Measurements from ENCODE around the gene ZNF337. TPM values are rescaled to one million over a fixed set of nuclear protein-coding genes. Genes with fewer than 3 reads are reported as not detected.
A peak's percentile ranks its signal among the peaks of the same experiment; 100 is the strongest.
"Not testable (repeated sequence)": the region's sequence is repeated elsewhere in the genome, so short reads cannot be mapped to it uniquely, and the experiment has no call there.

ZNF337 gene
- total RNA-seq, 1 donor from 2014 or later: 15.7 TPM

DNA sequence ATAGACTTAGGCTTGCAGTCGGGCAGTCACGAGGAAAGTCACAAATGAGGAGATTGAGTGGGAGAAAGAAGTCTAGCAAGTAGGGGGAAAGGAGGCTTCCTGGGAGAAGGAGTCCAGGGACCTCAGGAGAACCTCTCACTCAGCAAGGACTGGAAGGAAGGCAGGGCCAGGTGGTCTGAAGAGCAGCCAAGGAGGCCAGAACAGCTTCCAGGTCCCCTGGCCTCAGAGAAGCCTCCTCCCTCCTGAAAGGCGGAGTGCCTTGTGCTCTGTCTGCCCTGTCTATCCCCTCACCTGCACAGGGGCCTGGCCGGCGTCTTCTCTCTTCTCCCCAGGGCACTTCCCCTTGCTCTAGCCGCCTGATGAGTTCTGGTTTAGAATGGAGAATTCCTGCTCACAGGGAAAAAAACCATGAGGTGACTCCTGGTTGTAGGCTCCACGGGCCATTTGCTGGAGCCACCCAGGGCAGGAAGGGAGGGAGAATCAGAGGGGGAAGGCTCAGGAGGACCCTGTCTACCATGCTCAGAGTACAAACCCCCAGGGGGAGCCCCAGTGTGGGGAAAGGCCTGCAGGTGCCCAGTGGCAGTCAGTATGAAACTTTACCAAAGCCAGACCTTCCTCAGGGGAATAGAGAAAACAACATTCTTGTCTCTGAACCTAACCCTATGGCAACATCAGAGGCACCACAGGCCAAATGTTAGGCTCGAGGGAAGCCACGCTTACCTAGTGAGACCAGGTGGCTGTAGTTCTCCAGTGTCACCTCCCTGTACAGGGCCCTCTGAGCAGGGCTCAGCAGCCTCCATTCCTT lies 11.2 kb downstream of the ZNF337 start:
- intact Hi-C loops (cut with micrococcal nuclease): no loop called here
- Mint-ChIP-seq H3K36me3 (ENCODE audit: low read depth) (peaks cover 43% of the 10 kb centered on the region), H3K27me3 (no peaks in the 10 kb centered on the region), H3K9me3 (peaks cover 4% of the 10 kb centered on the region), H3K4me3 (no peak overlapping the region), H3K4me1 (peaks cover 4% of the 10 kb centered on the region), H3K27ac (no peak overlapping the region)
- no peak for DNase-seq

DNA sequence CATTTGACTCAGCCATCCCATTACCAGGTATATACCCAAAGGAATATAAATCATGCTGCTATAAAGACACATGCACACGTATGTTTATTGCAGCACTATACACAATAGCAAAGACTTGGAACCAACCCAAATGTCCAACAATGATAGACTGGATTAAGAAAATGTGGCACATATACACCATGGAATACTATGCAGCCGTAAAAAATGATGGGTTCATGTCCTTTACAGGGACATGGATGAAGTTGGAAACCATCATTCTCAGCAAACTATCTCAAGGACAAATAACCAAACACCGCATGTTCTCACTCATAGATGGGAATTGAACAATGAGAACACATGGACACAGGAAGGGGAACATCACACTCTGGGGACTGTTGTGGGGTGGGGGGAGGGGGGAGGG lies 12.8 kb downstream of the ZNF337 start:
- H3K9me3 Mint-ChIP-seq; H3K4me3 Mint-ChIP-seq; H3K4me1 Mint-ChIP-seq; DNase-seq; H3K27me3 Mint-ChIP-seq; H3K27ac Mint-ChIP-seq; intact Hi-C loops (cut with micrococcal nuclease): not testable (repeated sequence)
- H3K36me3 Mint-ChIP-seq (ENCODE audit: low read depth): peaks cover 46% of the 10 kb centered on the region

DNA sequence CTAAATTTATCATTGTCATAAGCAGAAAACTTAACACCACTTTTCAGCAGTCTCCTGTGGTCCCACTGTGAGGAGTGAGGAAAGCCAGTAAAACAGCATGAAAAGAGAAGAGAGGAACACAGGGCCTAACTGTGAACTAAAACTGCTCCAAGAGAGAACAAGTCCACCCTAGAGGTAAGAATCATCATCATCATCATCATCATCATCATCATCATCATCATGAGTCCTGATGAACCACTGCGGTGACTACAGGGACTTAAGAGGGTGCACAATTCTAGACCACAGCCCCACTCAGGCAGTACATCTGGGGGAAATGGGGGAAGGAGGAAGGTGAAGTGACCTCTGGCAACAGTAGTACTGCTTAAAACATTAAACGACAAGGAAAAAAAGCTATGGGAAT lies 13.6 kb downstream of the ZNF337 start:
- Mint-ChIP-seq H3K4me3 (no peak overlapping the region), H3K36me3 (ENCODE audit: low read depth) (peaks cover 53% of the 10 kb centered on the region), H3K4me1 (peaks cover 4% of the 10 kb centered on the region), H3K27me3 (no peaks in the 10 kb centered on the region), H3K9me3 (peaks cover 8% of the 10 kb centered on the region), H3K27ac (no peak overlapping the region)
- intact Hi-C loops (cut with micrococcal nuclease): no loop called here
- DNase-seq: no peak

DNA sequence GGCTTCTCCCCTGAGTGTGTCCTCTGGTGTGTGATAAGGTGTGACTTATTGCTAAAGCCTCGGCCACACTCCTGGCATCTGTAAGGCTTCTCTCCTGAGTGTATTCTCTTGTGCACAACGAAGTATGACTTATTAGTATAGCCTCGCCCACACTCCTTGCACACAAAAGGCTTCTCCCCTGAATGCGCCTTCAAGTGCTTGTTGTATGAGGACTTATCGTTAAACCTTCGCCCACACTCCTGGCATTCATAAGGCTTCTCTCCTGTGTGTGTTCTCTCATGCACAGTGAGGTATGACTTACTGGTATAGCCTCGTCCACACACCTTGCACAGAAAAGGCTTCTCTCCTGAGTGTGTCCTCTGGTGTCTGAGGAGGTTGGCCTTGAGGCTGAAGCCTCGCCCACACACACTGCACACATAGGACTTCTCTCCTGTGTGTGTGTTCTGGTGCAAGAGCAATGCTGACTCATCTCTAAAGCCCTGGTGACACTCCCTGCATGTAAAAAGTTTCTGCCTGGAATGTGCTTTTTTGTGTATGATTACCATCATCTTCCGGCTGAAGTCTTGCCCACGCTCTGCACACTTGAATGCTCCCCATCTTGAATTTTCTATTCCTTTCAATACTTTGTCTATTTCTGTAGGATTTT lies 20.4 kb downstream of the ZNF337 start:
- H3K36me3 Mint-ChIP-seq (ENCODE audit: low read depth): peaks cover 73% of the 10 kb centered on the region
- intact Hi-C loops (cut with micrococcal nuclease): no loop called here
- H3K4me1 Mint-ChIP-seq: peaks cover 9% of the 10 kb centered on the region
- peaks cover 4% of the 10 kb centered on the region for H3K9me3 Mint-ChIP-seq
- H3K27ac Mint-ChIP-seq: peak overlapping the region; percentile 39
- H3K4me3 Mint-ChIP-seq: no peak overlapping the region
- no peak for DNase-seq
- H3K27me3 Mint-ChIP-seq: no peaks in the 10 kb centered on the region

DNA sequence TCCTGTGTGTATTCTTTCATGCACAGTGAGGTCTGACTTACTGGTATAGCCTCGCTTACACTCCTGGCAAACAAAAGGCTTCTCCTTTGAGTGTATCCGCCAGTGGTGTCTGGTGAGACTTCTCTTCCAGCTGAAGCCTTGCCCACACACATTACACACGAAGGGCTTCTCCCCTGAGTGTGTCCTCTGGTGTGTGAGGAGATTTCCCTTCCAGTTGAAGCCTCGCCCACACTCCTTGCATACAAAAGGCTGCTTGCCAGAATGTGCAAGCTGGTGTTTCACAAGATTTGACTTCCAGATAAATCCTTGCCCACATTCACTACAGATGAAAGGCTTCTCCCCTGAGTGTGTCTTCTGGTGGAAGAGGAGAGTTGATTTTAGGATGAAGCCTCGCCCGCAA lies 21.5 kb downstream of the ZNF337 start:
- no peak for DNase-seq
- H3K27ac Mint-ChIP-seq: no peak overlapping the region
- H3K4me3 Mint-ChIP-seq: no peak overlapping the region
- H3K4me1 Mint-ChIP-seq: peaks cover 9% of the 10 kb centered on the region
- H3K27me3 Mint-ChIP-seq: no peaks in the 10 kb centered on the region
- peaks cover 4% of the 10 kb centered on the region for H3K9me3 Mint-ChIP-seq
- intact Hi-C loops (cut with micrococcal nuclease): no loop called here
- peaks cover 69% of the 10 kb centered on the region for H3K36me3 Mint-ChIP-seq (ENCODE audit: low read depth)

DNA sequence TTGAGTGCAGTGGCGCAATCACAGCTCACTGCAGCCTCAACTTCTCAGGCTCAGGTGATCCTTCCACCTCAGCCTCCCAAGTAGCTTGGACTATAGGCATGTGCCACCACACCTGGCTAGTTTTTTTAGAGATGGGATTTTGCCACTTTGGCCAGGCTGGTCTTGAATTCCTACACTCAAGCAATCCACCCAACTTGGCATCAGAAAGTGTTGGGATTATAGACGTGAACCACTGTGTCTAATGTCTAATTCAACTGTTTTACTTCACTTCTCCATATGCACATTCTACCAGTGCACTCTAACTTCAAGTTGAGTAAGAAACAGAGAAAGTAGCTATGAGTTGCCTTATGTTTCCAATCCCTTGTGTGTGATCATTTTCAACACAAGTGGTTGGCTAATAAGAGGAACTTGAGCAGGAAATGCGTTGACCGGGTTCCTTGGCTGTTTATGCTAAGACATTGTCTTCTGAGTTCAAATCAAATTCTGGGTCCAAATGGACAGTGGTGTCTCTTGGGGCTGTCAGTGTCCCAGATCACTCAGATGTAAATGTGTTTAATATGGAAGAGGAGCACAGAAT lies 23.9 kb downstream of the ZNF337 start:
- Mint-ChIP-seq H3K4me3 (no peak overlapping the region), H3K27ac (no peak overlapping the region), H3K4me1 (peaks cover 13% of the 10 kb centered on the region), H3K27me3 (no peaks in the 10 kb centered on the region), H3K36me3 (ENCODE audit: low read depth) (peaks cover 49% of the 10 kb centered on the region), H3K9me3 (no peaks in the 10 kb centered on the region)
- no peak for DNase-seq
- intact Hi-C loops (cut with micrococcal nuclease): no loop called here

DNA sequence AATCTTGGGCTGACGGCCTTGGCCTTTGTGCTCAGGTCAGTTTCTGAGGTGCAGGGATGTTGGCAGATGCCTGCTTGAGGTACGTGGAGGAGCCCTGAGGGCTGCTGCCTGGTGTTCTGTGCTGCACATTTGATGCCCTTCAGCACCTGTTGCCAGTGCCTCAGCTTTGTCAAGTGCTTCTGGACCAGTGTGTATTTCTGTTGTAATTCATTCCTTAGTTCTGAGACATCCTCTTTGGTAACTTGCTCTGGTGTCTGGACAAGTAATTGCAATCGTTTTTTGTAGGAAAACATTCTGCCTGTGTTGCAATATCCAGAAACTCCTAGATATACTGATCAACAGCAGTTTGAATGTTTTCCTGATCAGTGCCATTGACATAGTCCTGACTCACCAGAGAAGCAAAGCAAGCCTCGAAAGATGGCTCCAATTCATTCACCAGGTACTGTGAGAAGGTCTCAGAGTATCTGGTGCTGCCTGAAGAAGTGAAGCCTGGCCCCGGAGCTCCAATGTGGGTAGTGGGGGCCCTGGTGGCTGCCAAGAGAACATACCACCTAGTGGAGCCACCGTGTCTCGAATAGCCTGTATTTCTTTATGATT lies 26.7 kb downstream of the ZNF337 start:
- intact Hi-C loops (cut with micrococcal nuclease): no loop called here
- Mint-ChIP-seq H3K4me3 (no peak overlapping the region), H3K36me3 (ENCODE audit: low read depth) (peaks cover 24% of the 10 kb centered on the region), H3K27ac (no peak overlapping the region), H3K9me3 (no peaks in the 10 kb centered on the region), H3K27me3 (no peaks in the 10 kb centered on the region), H3K4me1 (peaks cover 5% of the 10 kb centered on the region)
- DNase-seq: no peak

DNA sequence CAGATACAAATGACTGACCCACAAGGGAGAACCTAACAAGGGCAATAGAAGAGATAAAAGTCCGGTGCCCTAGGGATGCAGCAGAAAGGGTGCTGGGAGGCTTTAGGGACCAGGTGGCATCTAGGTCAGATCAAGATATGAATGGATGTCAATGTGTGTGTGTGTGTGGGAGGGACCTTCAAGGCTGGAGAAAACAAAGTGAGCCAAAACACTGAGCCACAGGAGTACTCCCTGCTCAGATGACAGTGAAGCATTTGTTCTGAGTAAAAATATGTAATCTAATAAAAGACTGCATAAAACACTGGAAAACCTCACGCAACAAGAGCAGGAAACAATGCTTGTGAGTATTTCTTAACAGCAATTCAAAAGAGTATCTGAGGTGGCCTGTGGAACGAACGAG lies 28.2 kb downstream of the ZNF337 start:
- no peak for DNase-seq
- Mint-ChIP-seq H3K4me3 (no peak overlapping the region), H3K4me1 (peaks cover 5% of the 10 kb centered on the region), H3K9me3 (no peaks in the 10 kb centered on the region), H3K27me3 (no peaks in the 10 kb centered on the region), H3K27ac (no peak overlapping the region), H3K36me3 (ENCODE audit: low read depth) (peaks cover 12% of the 10 kb centered on the region)
- intact Hi-C loops (cut with micrococcal nuclease): no loop called here

DNA sequence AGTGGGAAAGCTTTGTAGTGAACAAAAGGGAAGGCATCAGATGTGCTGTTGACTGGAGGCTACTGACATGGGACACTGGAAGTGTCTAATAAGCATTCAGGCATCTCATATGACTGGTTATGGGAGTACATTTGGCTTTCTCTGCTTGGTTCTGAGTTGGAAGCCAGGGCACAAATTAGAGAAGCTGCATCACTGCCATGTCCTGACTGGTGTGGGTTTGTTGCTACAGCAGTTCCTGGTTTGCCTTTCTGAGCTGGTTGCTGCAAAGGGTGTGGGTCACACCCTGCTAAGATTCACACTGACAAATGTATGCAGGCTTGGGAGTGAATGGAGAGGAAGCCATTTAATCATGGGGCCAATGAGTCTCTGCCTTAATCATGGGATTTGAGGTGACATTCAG lies 36.7 kb downstream of the ZNF337 start:
- no peaks in the 10 kb centered on the region for H3K9me3 Mint-ChIP-seq
- peaks cover 2% of the 10 kb centered on the region for H3K36me3 Mint-ChIP-seq (ENCODE audit: low read depth)
- no peak overlapping the region for H3K4me3 Mint-ChIP-seq
- no peak for DNase-seq
- H3K4me1 Mint-ChIP-seq: peaks cover 6% of the 10 kb centered on the region
- intact Hi-C loops (cut with micrococcal nuclease): no loop called here
- no peaks in the 10 kb centered on the region for H3K27me3 Mint-ChIP-seq
- no peak overlapping the region for H3K27ac Mint-ChIP-seq

DNA sequence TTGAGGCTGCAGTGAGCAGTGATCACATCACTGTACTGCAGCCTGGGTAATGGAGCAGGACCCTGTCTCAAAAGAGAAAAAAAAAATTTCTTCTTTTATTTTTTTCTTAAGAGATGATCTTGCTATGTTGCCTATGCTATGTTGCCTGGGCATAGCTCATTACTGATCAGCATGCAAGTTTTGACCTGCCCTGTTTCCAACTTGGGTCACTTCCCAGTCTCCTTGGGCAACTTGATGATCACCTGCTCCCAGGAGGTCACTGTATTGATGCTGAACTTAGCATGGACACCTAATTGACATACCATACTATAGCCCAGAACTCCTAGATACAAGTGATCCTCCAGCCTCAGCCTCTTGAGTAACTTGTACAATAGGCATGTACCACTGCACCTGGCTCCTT lies 42.2 kb downstream of the ZNF337 start:
- intact Hi-C loops (cut with micrococcal nuclease): no loop called here
- peaks cover 4% of the 10 kb centered on the region for H3K4me1 Mint-ChIP-seq
- H3K27ac Mint-ChIP-seq: no peak overlapping the region
- DNase-seq: no peak
- H3K9me3 Mint-ChIP-seq: no peaks in the 10 kb centered on the region
- no peaks in the 10 kb centered on the region for H3K27me3 Mint-ChIP-seq
- H3K36me3 Mint-ChIP-seq (ENCODE audit: low read depth): peaks cover 4% of the 10 kb centered on the region
- H3K4me3 Mint-ChIP-seq: no peak overlapping the region

DNA sequence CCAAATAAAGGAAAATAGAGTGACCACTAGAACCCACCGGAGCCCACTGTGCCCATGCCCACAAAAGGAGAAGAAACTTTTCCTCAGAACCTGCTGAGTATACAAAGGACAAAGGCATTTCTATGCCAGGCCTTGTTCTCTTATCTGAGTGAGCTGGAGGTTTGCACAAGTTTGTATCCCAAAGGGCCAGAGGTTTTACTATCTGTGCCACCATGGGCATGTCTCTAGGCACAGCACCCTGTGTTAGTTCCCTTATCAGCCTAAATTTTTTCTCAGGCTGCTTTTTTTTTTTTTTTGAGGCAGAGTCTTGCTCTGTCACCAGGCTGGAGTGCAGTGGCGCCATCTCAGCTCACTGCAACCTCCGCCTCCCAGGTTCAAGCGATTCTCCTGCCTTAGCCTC lies 43.8 kb downstream of the ZNF337 start:
- H3K36me3 Mint-ChIP-seq (ENCODE audit: low read depth); H3K4me1 Mint-ChIP-seq; intact Hi-C loops (cut with micrococcal nuclease); H3K9me3 Mint-ChIP-seq; DNase-seq; H3K27ac Mint-ChIP-seq; H3K4me3 Mint-ChIP-seq; H3K27me3 Mint-ChIP-seq: not testable (repeated sequence)

DNA sequence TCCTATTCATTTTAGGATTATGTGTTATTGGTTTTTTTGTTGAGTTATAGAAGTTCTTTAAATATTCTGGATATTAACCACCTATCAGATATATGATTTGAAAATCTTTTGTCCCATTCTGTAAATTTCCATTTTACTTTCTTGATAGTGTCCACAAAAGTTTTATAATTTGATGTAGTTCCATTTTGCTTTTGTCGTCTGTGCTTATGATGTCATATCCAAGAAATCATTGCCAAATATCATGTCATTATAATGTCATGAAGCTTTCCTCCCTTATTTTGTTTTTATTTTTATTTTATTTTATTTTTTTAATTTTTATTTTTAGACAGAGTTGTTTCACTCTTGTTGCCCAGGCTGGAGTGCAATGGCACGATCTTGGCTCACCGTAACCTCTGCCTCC lies 51.8 kb downstream of the ZNF337 start:
- no peak for DNase-seq
- intact Hi-C loops (cut with micrococcal nuclease): no loop called here
- Mint-ChIP-seq H3K9me3 (no peaks in the 10 kb centered on the region), H3K4me1 (peaks cover 4% of the 10 kb centered on the region), H3K27ac (no peak overlapping the region), H3K36me3 (ENCODE audit: low read depth) (peaks cover 17% of the 10 kb centered on the region), H3K27me3 (no peaks in the 10 kb centered on the region), H3K4me3 (no peak overlapping the region)

DNA sequence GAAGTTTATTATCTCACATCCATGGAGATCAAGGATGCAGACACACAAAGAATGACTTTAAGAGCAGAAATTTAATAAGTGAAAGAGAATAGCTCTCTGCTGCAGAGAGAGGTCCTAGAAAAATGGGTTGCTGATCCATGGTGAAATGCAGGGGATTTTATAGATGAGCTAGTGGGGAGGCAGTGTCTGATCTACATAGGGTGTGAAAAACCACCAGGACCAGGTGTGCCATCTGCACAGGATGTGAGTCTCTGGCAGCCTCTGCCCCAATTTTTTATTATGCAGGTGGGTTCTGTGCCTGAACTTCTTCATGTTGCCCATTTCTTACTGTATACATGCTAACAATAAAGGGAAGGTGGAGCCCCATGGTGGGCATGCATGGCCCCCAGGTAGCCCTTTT lies 52.9 kb downstream of the ZNF337 start:
- intact Hi-C loops (cut with micrococcal nuclease): no loop called here
- no peak overlapping the region for H3K27ac Mint-ChIP-seq
- H3K9me3 Mint-ChIP-seq: no peaks in the 10 kb centered on the region

DNA sequence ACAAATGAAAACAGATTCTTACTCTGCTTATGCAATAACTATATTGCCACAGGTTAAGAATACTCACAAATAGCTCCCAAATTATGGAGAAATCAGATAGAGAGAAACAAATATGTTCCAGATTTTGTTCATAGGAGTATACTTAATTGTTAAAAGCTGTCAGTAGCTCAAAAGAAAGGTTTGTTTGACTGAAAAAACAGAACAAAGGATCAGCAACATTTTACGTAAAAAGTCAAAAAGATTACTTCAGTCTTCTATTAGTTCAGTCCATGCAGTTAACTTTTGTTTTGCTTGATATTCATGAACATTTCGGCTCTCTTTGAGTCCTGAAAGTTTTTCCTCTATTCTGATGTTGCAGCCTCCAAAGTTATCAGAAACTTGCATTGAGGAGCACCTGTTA lies 59.4 kb downstream of the ZNF337 start:
- no peak overlapping the region for H3K4me3 Mint-ChIP-seq

More for the DNA sequence above, 52.9 kb downstream of the ZNF337 start:
- no peaks in the 10 kb centered on the region for H3K27me3 Mint-ChIP-seq
- no peak overlapping the region for H3K4me3 Mint-ChIP-seq
- peaks cover 18% of the 10 kb centered on the region for H3K36me3 Mint-ChIP-seq (ENCODE audit: low read depth)
- no peak for DNase-seq
- peaks cover 4% of the 10 kb centered on the region for H3K4me1 Mint-ChIP-seq

More for the DNA sequence above, 59.4 kb downstream of the ZNF337 start:
- intact Hi-C loops (cut with micrococcal nuclease): no loop called here
- H3K9me3 Mint-ChIP-seq: peaks cover 10% of the 10 kb centered on the region
- H3K36me3 Mint-ChIP-seq (ENCODE audit: low read depth): peaks cover 36% of the 10 kb centered on the region
- DNase-seq: no peak
- no peak overlapping the region for H3K27ac Mint-ChIP-seq
- no peaks in the 10 kb centered on the region for H3K4me1 Mint-ChIP-seq
- H3K27me3 Mint-ChIP-seq: no peaks in the 10 kb centered on the region

All from activated CD4-positive, alpha-beta T cell treated with anti-CD3 and anti-CD28 coated beads, Interleukin-2, amount 10 ng/mL, durations not matched to agents 24 days and 14 days (primary cell).